H9 (cell line): ENCODE data around the gene KCNN3. TPM values are rescaled to one million over a fixed set of nuclear protein-coding genes. Genes with fewer than 3 reads are reported as not detected.

ENCODE experiments used
- DNase-seq: peaks from one replicate; pipeline ENCODE4 v3.0.0-alpha.2; 2017
- H2AFZ ChIP-seq: one replicate; pipeline ENCODE4 v1.6.1; 2013; ENCODE audit warnings: mild to moderate bottlenecking, low read length, control low read depth, moderate library complexity
- H2AK5ac ChIP-seq: 2 replicates; pipeline ENCODE4 v1.6.1; 2013; ENCODE audit warnings: low read length, control low read depth, mixed read lengths; ENCODE audit not compliant: insufficient read length
- H2BK120ac ChIP-seq: one replicate; pipeline ENCODE4 v1.6.1; 2013; ENCODE audit warnings: low read depth, mild to moderate bottlenecking, low read length, control low read depth, inconsistent platforms; ENCODE audit not compliant: poor library complexity, severe bottlenecking
- H2BK12ac ChIP-seq: 2 replicates; pipeline ENCODE4 v1.6.1; 2013; ENCODE audit warnings: low read length, control low read depth, mixed read lengths, low read depth; ENCODE audit not compliant: insufficient read length
- H2BK15ac ChIP-seq: 2 replicates; pipeline ENCODE4 v1.6.1; 2013; ENCODE audit warnings: low read depth, low read length, control low read depth
- H2BK20ac ChIP-seq: one replicate; pipeline ENCODE4 v1.6.1; 2013; ENCODE audit warnings: low read depth, mild to moderate bottlenecking, low read length, control low read depth, inconsistent platforms; ENCODE audit not compliant: poor library complexity, severe bottlenecking
- H2BK5ac ChIP-seq: 2 replicates; pipeline ENCODE4 v1.6.1; 2013; ENCODE audit warnings: low read length, control low read depth, mixed read lengths; ENCODE audit not compliant: insufficient read length
- H3K14ac ChIP-seq: 2 replicates; pipeline ENCODE4 v1.6.1; 2013; ENCODE audit warnings: low read length, control low read depth; ENCODE audit not compliant: insufficient read depth
- H3K18ac ChIP-seq: 2 replicates; pipeline ENCODE4 v1.6.1; 2013; ENCODE audit warnings: low read depth, mild to moderate bottlenecking, mixed read lengths, low read length, control low read depth; ENCODE audit not compliant: insufficient read length
- H3K23ac ChIP-seq: 2 replicates; pipeline ENCODE4 v1.6.1; 2013; ENCODE audit warnings: low read length, control low read depth, mixed read lengths, low read depth; ENCODE audit not compliant: insufficient read length
- H3K23me2 ChIP-seq: 2 replicates; pipeline ENCODE4 v1.6.1; 2013; ENCODE audit warnings: low read depth, mild to moderate bottlenecking, mixed read lengths, low read length, control low read depth; ENCODE audit not compliant: insufficient read length, poor library complexity, severe bottlenecking
- H3K27ac ChIP-seq: 2 replicates; pipeline ENCODE4 v1.5.1; 2013; ENCODE audit warnings: low read length, control low read depth, mixed read lengths, low read depth; ENCODE audit not compliant: insufficient read length
- H3K27me3 ChIP-seq: 2 replicates; pipeline ENCODE4 v1.6.1; 2013; ENCODE audit warnings: low read length, control low read depth, inconsistent platforms; ENCODE audit not compliant: insufficient read depth
- H3K4ac ChIP-seq: 2 replicates; pipeline ENCODE4 v1.6.1; 2013; ENCODE audit warnings: low read depth, mild to moderate bottlenecking, control low read depth, inconsistent platforms, low read length, moderate library complexity
- H3K4me1 ChIP-seq: 2 replicates; pipeline ENCODE4 v1.6.1; 2013; ENCODE audit warnings: low read length, control low read depth, inconsistent platforms; ENCODE audit not compliant: insufficient read depth
- H3K4me2 ChIP-seq: 2 replicates; pipeline ENCODE4 v1.6.1; 2013; ENCODE audit warnings: low read length, control low read depth, mixed read lengths; ENCODE audit not compliant: insufficient read length, insufficient read depth
- H3K56ac ChIP-seq: 2 replicates; pipeline ENCODE4 v1.6.1; 2013; ENCODE audit warnings: low read depth, mild to moderate bottlenecking, mixed read lengths, low read length, control low read depth; ENCODE audit not compliant: insufficient read length
- H3K79me1 ChIP-seq: 2 replicates; pipeline ENCODE4 v1.6.1; 2013; ENCODE audit warnings: low read depth, mild to moderate bottlenecking, moderate library complexity, low read length, control low read depth, inconsistent platforms; ENCODE audit not compliant: insufficient read depth, poor library complexity, severe bottlenecking
- H3K79me2 ChIP-seq: 2 replicates; pipeline ENCODE4 v1.6.1; 2013; ENCODE audit warnings: low read length, control low read depth, inconsistent platforms; ENCODE audit not compliant: insufficient read depth
- H3K9ac ChIP-seq: 2 replicates; pipeline ENCODE4 v1.6.1; 2013; ENCODE audit warnings: low read length, control low read depth, mixed read lengths; ENCODE audit not compliant: insufficient read length; ENCODE audit errors: extremely low read depth
- H3K9me3 ChIP-seq: one replicate; pipeline ENCODE4 v1.6.1; 2013; ENCODE audit warnings: low read depth, low read length, inconsistent platforms; ENCODE audit not compliant: control insufficient read depth
- H3T11ph ChIP-seq: one replicate; pipeline ENCODE4 v1.6.1; 2013; ENCODE audit warnings: mild to moderate bottlenecking, low read length, control low read depth, inconsistent platforms
- H4K20me1 ChIP-seq: one replicate; pipeline ENCODE4 v1.6.1; 2013; ENCODE audit not compliant: control insufficient read depth, insufficient read length, insufficient read depth
- H4K5ac ChIP-seq: 2 replicates; pipeline ENCODE4 v1.6.1; 2013; ENCODE audit warnings: low read depth, mild to moderate bottlenecking, mixed read lengths, low read length, control low read depth; ENCODE audit not compliant: insufficient read length
- H4K8ac ChIP-seq: replicated peaks from 2 replicates; pipeline ENCODE4 v1.6.1; 2013; ENCODE audit warnings: low read length, control low read depth, mixed read lengths, low read depth; ENCODE audit not compliant: insufficient read length
- H4K91ac ChIP-seq: 2 replicates; pipeline ENCODE4 v1.6.1; 2013; ENCODE audit warnings: low read depth, mild to moderate bottlenecking, moderate library complexity, mixed read lengths, low read length, control low read depth; ENCODE audit not compliant: insufficient read length
- H3K27ac Mint-ChIP-seq, 3 experiments: 2 replicates in 2 of 3; 3 replicates in 1 of 3; pipeline ENCODE4 v1.8.0; 2020 to 2021; ENCODE audit warnings: mixed read lengths in 3 of 3, mild to moderate bottlenecking in 1 of 3, moderate library complexity in 1 of 3
- H3K27me3 Mint-ChIP-seq: 2 replicates; pipeline ENCODE4 v1.8.0; 2021; ENCODE audit warnings: low read depth, mild to moderate bottlenecking, moderate library complexity, mixed read lengths
- H3K36me3 Mint-ChIP-seq, 3 experiments: 2 replicates in 2 of 3; 3 replicates in 1 of 3; pipeline ENCODE4 v1.8.0; 2020 to 2021; ENCODE audit warnings: low read depth in 3 of 3, mixed read lengths in 3 of 3; ENCODE audit not compliant: insufficient read depth in 1 of 3
- H3K4me1 Mint-ChIP-seq, 2 experiments: 2 replicates each; pipeline ENCODE4 v1.8.0; 2020; ENCODE audit warnings: mixed read lengths in 2 of 2
- H3K4me3 Mint-ChIP-seq, 2 experiments: 2 replicates in 1 of 2; 3 replicates in 1 of 2; pipeline ENCODE4 v1.8.0; 2020 to 2021; ENCODE audit warnings: mild to moderate bottlenecking in 2 of 2, mixed read lengths in 2 of 2, moderate library complexity in 1 of 2
- H3K9me3 Mint-ChIP-seq, 2 experiments: 2 replicates in 1 of 2; 3 replicates in 1 of 2; pipeline ENCODE4 v1.8.0; 2020; ENCODE audit warnings: mild to moderate bottlenecking in 2 of 2, mixed read lengths in 2 of 2, moderate library complexity in 1 of 2
- WGBS: extraction: QIAGEN DNeasy Blood & Tissue Kit; methylation state at CpG from one replicate; pipeline ENCODE4 v1.1.7; 2013; ENCODE audit warnings: missing lambda C conversion rate, low lambda C conversion rate, mixed read lengths; ENCODE audit not compliant: insufficient read length; ENCODE audit errors: extremely low coverage; 5-methylcytosine and 5-hydroxymethylcytosine counted together
- total RNA-seq: library from RNA; stranded (reverse); gene quantifications from 2 replicates; pipeline ENCODE4 v1.2.1, GENCODE V29; 2021
- TF ChIP-seq, protein P1 (sequence below): fragments of 200-600 bp; sonication (generic); conservative IDR thresholded peaks from 3 replicates; pipeline ENCODE4 v1.8.0; 2021; ENCODE audit warnings: antibody characterized with exemption, mild to moderate bottlenecking

Gene KCNN3
- total RNA-seq, 1 experiment from 2014 or later = 0.83 TPM

DNA sequence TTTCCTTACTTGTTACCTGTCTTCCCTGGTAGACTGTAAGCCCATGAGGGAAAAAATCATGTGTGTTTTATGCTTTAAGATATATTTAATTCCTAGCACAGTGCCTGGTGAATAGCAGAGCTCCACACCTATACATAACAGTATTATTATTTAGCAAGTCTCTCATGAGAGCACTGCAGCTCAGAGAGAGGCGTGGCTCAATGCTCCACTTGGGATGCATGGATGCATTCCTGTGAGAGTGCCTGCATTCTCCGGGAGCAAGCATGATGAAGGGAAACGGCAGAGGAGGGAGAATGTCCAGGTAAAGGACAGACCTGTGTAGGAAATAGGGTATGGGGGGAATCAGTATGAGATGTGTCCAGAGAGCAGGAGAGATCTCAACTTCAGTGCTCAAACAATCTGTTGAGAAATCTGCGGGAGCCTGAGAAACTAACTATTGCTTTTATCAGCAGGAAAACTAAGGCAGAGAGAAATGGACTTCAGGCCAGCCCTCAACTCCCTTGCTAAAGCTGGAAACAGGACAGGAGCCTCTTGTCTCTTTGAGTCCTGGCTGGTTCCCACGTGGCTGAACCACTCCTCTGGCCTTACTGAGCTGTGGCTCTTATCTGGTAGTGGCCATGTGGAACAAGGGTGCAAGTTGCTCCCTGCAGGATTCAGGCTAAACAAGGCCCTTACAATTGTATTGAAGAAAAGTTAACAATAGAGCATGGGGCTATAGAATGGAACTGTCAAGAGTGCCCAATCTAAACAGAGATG, 113.1 kb downstream of the KCNN3 start:
- no CpG with 5 or more reads among the region's 5 CpGs for WGBS
- H3K4me1 ChIP-seq = no peaks in the 10 kb centered on the region
- Mint-ChIP-seq H3K27ac (no peak overlapping the region), H3K36me3 (no peaks in the 10 kb centered on the region; a peak in 1 of 7 replicates), H3K4me1 (no peaks in the 10 kb centered on the region; a peak in 1 of 4 replicates), H3K4me3 (no peak overlapping the region), H3K9me3 (no peaks in the 10 kb centered on the region), H3K27me3 (peaks cover 47% of the 10 kb centered on the region)
- no peak overlapping the region for H3K27ac ChIP-seq
- H2AK5ac ChIP-seq = no peak overlapping the region
- H2BK12ac ChIP-seq = no peak overlapping the region
- no peak overlapping the region for H4K5ac ChIP-seq
- H4K8ac ChIP-seq = no peak overlapping the region
- no peaks in the 10 kb centered on the region; the same call in 1 of the 2 replicates for H3K27me3 ChIP-seq
- no peaks in the 10 kb centered on the region for H3K9me3 ChIP-seq
- DNase-seq = no peak
- H2BK5ac ChIP-seq = no peak overlapping the region
- H2BK15ac ChIP-seq = no peak overlapping the region
- no peak overlapping the region for H3K56ac ChIP-seq
- TF ChIP-seq, protein P1, sequence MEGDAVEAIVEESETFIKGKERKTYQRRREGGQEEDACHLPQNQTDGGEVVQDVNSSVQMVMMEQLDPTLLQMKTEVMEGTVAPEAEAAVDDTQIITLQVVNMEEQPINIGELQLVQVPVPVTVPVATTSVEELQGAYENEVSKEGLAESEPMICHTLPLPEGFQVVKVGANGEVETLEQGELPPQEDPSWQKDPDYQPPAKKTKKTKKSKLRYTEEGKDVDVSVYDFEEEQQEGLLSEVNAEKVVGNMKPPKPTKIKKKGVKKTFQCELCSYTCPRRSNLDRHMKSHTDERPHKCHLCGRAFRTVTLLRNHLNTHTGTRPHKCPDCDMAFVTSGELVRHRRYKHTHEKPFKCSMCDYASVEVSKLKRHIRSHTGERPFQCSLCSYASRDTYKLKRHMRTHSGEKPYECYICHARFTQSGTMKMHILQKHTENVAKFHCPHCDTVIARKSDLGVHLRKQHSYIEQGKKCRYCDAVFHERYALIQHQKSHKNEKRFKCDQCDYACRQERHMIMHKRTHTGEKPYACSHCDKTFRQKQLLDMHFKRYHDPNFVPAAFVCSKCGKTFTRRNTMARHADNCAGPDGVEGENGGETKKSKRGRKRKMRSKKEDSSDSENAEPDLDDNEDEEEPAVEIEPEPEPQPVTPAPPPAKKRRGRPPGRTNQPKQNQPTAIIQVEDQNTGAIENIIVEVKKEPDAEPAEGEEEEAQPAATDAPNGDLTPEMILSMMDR = no peak
- H4K20me1 ChIP-seq = no peaks in the 10 kb centered on the region
- no peak overlapping the region for H3K23ac ChIP-seq
- no peak overlapping the region for H2BK20ac ChIP-seq
- H2BK120ac ChIP-seq = no peak overlapping the region
- H3T11ph ChIP-seq = no peak overlapping the region
- no peak overlapping the region for H4K91ac ChIP-seq
- H3K79me2 ChIP-seq = no peaks in the 10 kb centered on the region
- H3K4me2 ChIP-seq = no peak overlapping the region
- no peak overlapping the region for H3K18ac ChIP-seq
- H3K9ac ChIP-seq = no peak overlapping the region
- no peak overlapping the region for H3K14ac ChIP-seq
- no peak overlapping the region for H3K4ac ChIP-seq
- H3K23me2 ChIP-seq = no peaks in the 10 kb centered on the region
- no peaks in the 10 kb centered on the region for H3K79me1 ChIP-seq
- no peak overlapping the region for H2AFZ ChIP-seq
